IgD-negative memory B cell (primary cell): ENCODE data around the gene EEA1. TPM values are rescaled to one million over a fixed set of nuclear protein-coding genes. Genes with fewer than 3 reads are reported as not detected.
"Not testable (repeated sequence)": the region's sequence is repeated elsewhere in the genome, so short reads cannot be mapped to it uniquely, and the experiment has no call there.

Experiments
- H3K27ac Mint-ChIP-seq, 3 donors: one replicate each; pipeline ENCODE4 v1.8.0; 2020 to 2022; ENCODE audit warnings: mild to moderate bottlenecking in 3 of 3, mixed read lengths in 3 of 3, moderate library complexity in 1 of 3
- H3K27me3 Mint-ChIP-seq: one replicate; pipeline ENCODE4 v1.8.0; 2021; ENCODE audit warnings: mixed read lengths
- H3K36me3 Mint-ChIP-seq: one replicate; pipeline ENCODE4 v1.8.0; 2020; ENCODE audit warnings: mild to moderate bottlenecking, mixed read lengths
- H3K4me1 Mint-ChIP-seq, 3 donors: one replicate each; pipeline ENCODE4 v1.8.0; 2020 to 2022; ENCODE audit warnings: mixed read lengths in 3 of 3, mild to moderate bottlenecking in 1 of 3
- H3K4me3 Mint-ChIP-seq, 4 donors: one replicate each; pipeline ENCODE4 v1.8.0; 2020 to 2022; ENCODE audit warnings: mild to moderate bottlenecking in 4 of 4, mixed read lengths in 4 of 4, moderate library complexity in 3 of 4
- H3K9me3 Mint-ChIP-seq, 3 donors: one replicate each; pipeline ENCODE4 v1.8.0; 2020 to 2021; ENCODE audit warnings: mixed read lengths in 3 of 3, mild to moderate bottlenecking in 1 of 3
- polyA plus RNA-seq: library from polyadenylated mRNA; unstranded; fragments of 300-500 nt; fragmentation: Illumina TruSeq; gene quantifications from one replicate; pipeline ENCODE4 v1.2.3, GENCODE V29; 2021

The EEA1 gene
- polyA plus RNA-seq = 20.5 TPM

GRCh38 chr12:92928962-92929915 lies at the start of gene EEA1:
EEA1 (minus strand) TSS chr12:92929295; CDS start chr12:92929066, 229 bp downstream.
- no peaks in the 10 kb centered on the region for H3K36me3 Mint-ChIP-seq
- H3K4me3 Mint-ChIP-seq = peak within 1 kb of the TSS; percentile 88 to 96 (median 95)
- H3K9me3 Mint-ChIP-seq = no peaks in the 10 kb centered on the region
- H3K4me1 Mint-ChIP-seq = peaks cover 25 to 29% (median 27%) of the 10 kb centered on the region in 3 donors
- H3K27ac Mint-ChIP-seq = peak within 1 kb of the TSS; percentile 95 to 96 (median 95)
- no peaks in the 10 kb centered on the region for H3K27me3 Mint-ChIP-seq

GRCh38 chr12:92978607-92979006 lies 49.5 kb upstream of the EEA1 start:
- Mint-ChIP-seq H3K36me3 (peaks cover 9% of the 10 kb centered on the region), H3K4me1 (peaks cover 22 to 25% (median 24%) of the 10 kb centered on the region in 3 donors), H3K4me3 (peak overlapping the region in 2 of 4 donors; percentile 79 to 87), H3K27ac (peak overlapping the region; percentile 11 to 91 (median 23)), H3K27me3 (no peaks in the 10 kb centered on the region), H3K9me3 (peaks cover 4 to 20% (median 5%) of the 10 kb centered on the region in 3 donors)

GRCh38 chr12:92977326-92977725 lies 48.2 kb upstream of the EEA1 start:
- H3K27ac Mint-ChIP-seq = peak overlapping the region; percentile 48 to 91 (median 49)
- H3K36me3 Mint-ChIP-seq = peaks cover 12% of the 10 kb centered on the region
- H3K9me3 Mint-ChIP-seq = peaks cover 2 to 10% (median 5%) of the 10 kb centered on the region in 3 donors
- no peaks in the 10 kb centered on the region for H3K27me3 Mint-ChIP-seq
- H3K4me3 Mint-ChIP-seq = peak overlapping the region in 1 of 4 donors; percentile 60
- H3K4me1 Mint-ChIP-seq = peaks cover 30 to 31% (median 31%) of the 10 kb centered on the region in 3 donors

GRCh38 chr12:92974759-92975158 lies 45.7 kb upstream of the EEA1 start:
- Mint-ChIP-seq H3K36me3 (peaks cover 15% of the 10 kb centered on the region), H3K9me3 (peaks cover 0 to 2% (median 0%) of the 10 kb centered on the region in 3 donors)

GRCh38 chr12:92973614-92974013 lies 44.5 kb upstream of the EEA1 start:
- H3K4me1 Mint-ChIP-seq = peaks cover 47 to 49% (median 48%) of the 10 kb centered on the region in 3 donors
- H3K36me3 Mint-ChIP-seq = peaks cover 15% of the 10 kb centered on the region
- peak overlapping the region in 1 of 4 donors; percentile 24 for H3K4me3 Mint-ChIP-seq
- peaks cover 0 to 2% (median 0%) of the 10 kb centered on the region in 3 donors for H3K9me3 Mint-ChIP-seq
- no peaks in the 10 kb centered on the region for H3K27me3 Mint-ChIP-seq
- peak overlapping the region in 2 of 3 donors; percentile 49 to 85 for H3K27ac Mint-ChIP-seq

More at GRCh38 chr12:92974759-92975158, 45.7 kb upstream of the EEA1 start:
- H3K27ac Mint-ChIP-seq = no peak overlapping the region
- H3K27me3 Mint-ChIP-seq = no peaks in the 10 kb centered on the region
- H3K4me3 Mint-ChIP-seq = no peak overlapping the region
- H3K4me1 Mint-ChIP-seq = peaks cover 45 to 50% (median 49%) of the 10 kb centered on the region in 3 donors

- Mint-ChIP-seq H3K9me3 (peaks cover 0 to 2% (median 0%) of the 10 kb centered on the region in 3 donors), H3K4me1 (peaks cover 50 to 52% (median 50%) of the 10 kb centered on the region in 3 donors), H3K4me3 (peak overlapping the region in 2 of 4 donors; percentile 73 to 76), H3K36me3 (peaks cover 21% of the 10 kb centered on the region), H3K27me3 (no peaks in the 10 kb centered on the region), H3K27ac (peak overlapping the region in 2 of 3 donors; percentile 30 to 91)
These were observed 42.9 kb upstream of the EEA1 start for GRCh38 chr12:92971859-92972524.

GRCh38 chr12:92968176-92968813 lies 39.2 kb upstream of the EEA1 start:
- no peaks in the 10 kb centered on the region for H3K27me3 Mint-ChIP-seq
- peak overlapping the region in 1 of 4 donors; percentile 67 for H3K4me3 Mint-ChIP-seq
- peak overlapping the region in 2 of 3 donors; percentile 19 to 67 for H3K27ac Mint-ChIP-seq
- H3K36me3 Mint-ChIP-seq = peaks cover 12% of the 10 kb centered on the region
- H3K4me1 Mint-ChIP-seq = peaks cover 54 to 59% (median 57%) of the 10 kb centered on the region in 3 donors
- no peaks in the 10 kb centered on the region for H3K9me3 Mint-ChIP-seq

- not testable (repeated sequence) for H3K4me3 Mint-ChIP-seq, H3K9me3 Mint-ChIP-seq, H3K27me3 Mint-ChIP-seq
- Mint-ChIP-seq H3K4me1 (peaks cover 32 to 40% (median 36%) of the 10 kb centered on the region in 3 donors), H3K36me3 (peaks cover 11% of the 10 kb centered on the region), H3K27ac (peak overlapping the region in 2 of 3 donors; percentile 59 to 77)
These were observed 35.3 kb upstream of the EEA1 start for GRCh38 chr12:92964378-92964777.

- no peak overlapping the region for H3K4me3 Mint-ChIP-seq
- H3K4me1 Mint-ChIP-seq = peaks cover 11 to 29% (median 22%) of the 10 kb centered on the region in 3 donors
- H3K9me3 Mint-ChIP-seq = peaks cover 0 to 8% (median 1%) of the 10 kb centered on the region in 3 donors
- no peak overlapping the region for H3K27ac Mint-ChIP-seq
- H3K27me3 Mint-ChIP-seq = no peaks in the 10 kb centered on the region
- H3K36me3 Mint-ChIP-seq = peaks cover 19% of the 10 kb centered on the region
These were observed 32.9 kb upstream of the EEA1 start for GRCh38 chr12:92961949-92962348.

GRCh38 chr12:92955997-92956663 lies 27.0 kb upstream of the EEA1 start:
- no peak overlapping the region for H3K4me3 Mint-ChIP-seq
- H3K36me3 Mint-ChIP-seq = peaks cover 25% of the 10 kb centered on the region
- H3K4me1 Mint-ChIP-seq = peaks cover 3 to 9% (median 6%) of the 10 kb centered on the region in 3 donors
- no peaks in the 10 kb centered on the region for H3K27me3 Mint-ChIP-seq
- H3K27ac Mint-ChIP-seq = no peak overlapping the region
- H3K9me3 Mint-ChIP-seq = peaks cover 0 to 18% (median 9%) of the 10 kb centered on the region in 3 donors

- Mint-ChIP-seq H3K4me1 (peaks cover 4 to 9% (median 9%) of the 10 kb centered on the region in 3 donors), H3K27me3 (no peaks in the 10 kb centered on the region), H3K36me3 (peaks cover 24% of the 10 kb centered on the region), H3K27ac (no peak overlapping the region), H3K9me3 (peaks cover 0 to 18% (median 9%) of the 10 kb centered on the region in 3 donors), H3K4me3 (peak overlapping the region in 1 of 4 donors; percentile 63)
These were observed 24.7 kb upstream of the EEA1 start for GRCh38 chr12:92953747-92954146.

GRCh38 chr12:92952394-92952793 lies 23.3 kb upstream of the EEA1 start:
- Mint-ChIP-seq H3K27me3 (no peaks in the 10 kb centered on the region), H3K4me1 (peaks cover 8 to 14% (median 12%) of the 10 kb centered on the region in 3 donors), H3K4me3 (no peak overlapping the region), H3K36me3 (peaks cover 23% of the 10 kb centered on the region), H3K27ac (no peak overlapping the region), H3K9me3 (peaks cover 0 to 18% (median 10%) of the 10 kb centered on the region in 3 donors)

GRCh38 chr12:92951006-92951405 lies 21.9 kb upstream of the EEA1 start:
- Mint-ChIP-seq H3K4me3 (no peak overlapping the region), H3K9me3 (peaks cover 0 to 12% (median 8%) of the 10 kb centered on the region in 3 donors), H3K4me1 (peaks cover 9 to 12% (median 12%) of the 10 kb centered on the region in 3 donors), H3K27ac (no peak overlapping the region), H3K36me3 (peaks cover 22% of the 10 kb centered on the region), H3K27me3 (no peaks in the 10 kb centered on the region)

- H3K27ac Mint-ChIP-seq = peak overlapping the region in 2 of 3 donors; percentile 18 to 29
- peak overlapping the region in 1 of 4 donors; percentile 72 for H3K4me3 Mint-ChIP-seq
- peaks cover 21% of the 10 kb centered on the region for H3K36me3 Mint-ChIP-seq
- H3K4me1 Mint-ChIP-seq = peaks cover 9 to 12% (median 10%) of the 10 kb centered on the region in 3 donors
- H3K27me3 Mint-ChIP-seq = no peaks in the 10 kb centered on the region
- H3K9me3 Mint-ChIP-seq = peaks cover 0 to 10% (median 8%) of the 10 kb centered on the region in 3 donors
These were observed 20.9 kb upstream of the EEA1 start for GRCh38 chr12:92950011-92950410.
